Tibial nerve (tissue), 3 donors: ENCODE data around the gene KIAA2012.

ENCODE experiments used
- POLR2A ChIP-seq, 2 donors: fragments of 450-650 bp; IDR thresholded peaks; one replicate each; pipeline ENCODE4 v1.6.1; 2017; ENCODE audit warnings: antibody characterized with exemption in 2 of 2, mild to moderate bottlenecking in 2 of 2, moderate library complexity in 2 of 2
- TF ChIP-seq, protein P1 (sequence below), 5 experiments: fragments of 200-600 bp in 3 of 5; fragments of 450-650 bp in 2 of 5; sonication (generic) in 3 of 5; IDR thresholded peaks; one replicate each; pipeline ENCODE4 v1.5.1; 2016 to 2019; ENCODE audit warnings: antibody characterized with exemption in 5 of 5, mild to moderate bottlenecking in 3 of 5, moderate library complexity in 2 of 5

DNA sequence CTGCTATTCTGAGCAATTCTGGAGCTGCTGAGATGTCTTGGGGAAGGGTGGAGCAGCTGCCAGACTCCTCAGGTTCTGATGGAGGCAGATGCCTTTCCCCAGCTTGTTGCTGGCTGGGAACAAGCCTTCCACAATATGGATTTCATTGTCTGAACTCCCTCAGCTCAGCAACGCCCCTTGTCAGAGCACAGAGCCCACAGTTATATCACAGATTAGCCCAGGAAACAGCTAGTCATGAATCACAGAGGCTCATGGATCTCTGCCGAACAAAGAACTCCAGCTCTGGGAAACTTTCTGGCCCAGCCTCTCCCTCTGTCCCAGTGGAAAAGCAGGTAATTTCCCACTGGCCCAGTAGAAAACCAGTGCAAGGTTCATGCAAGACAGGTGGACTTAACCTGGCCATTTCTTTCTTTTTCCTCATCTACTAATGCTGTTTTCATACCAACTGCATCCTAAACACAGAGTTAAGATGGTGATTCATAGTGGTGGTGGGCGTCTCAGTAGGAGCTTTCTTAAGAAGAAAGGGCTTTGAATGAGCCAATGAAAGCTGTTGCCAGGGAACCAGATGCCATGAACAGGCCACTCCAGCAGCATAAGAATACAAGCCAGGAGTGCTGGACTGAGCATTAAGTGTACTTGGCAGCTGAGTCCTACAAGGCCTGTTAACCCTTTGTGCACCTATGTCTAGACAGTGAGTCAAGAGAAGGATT is 8.7 kb upstream of the KIAA2012 start:
- TF ChIP-seq, protein P1, sequence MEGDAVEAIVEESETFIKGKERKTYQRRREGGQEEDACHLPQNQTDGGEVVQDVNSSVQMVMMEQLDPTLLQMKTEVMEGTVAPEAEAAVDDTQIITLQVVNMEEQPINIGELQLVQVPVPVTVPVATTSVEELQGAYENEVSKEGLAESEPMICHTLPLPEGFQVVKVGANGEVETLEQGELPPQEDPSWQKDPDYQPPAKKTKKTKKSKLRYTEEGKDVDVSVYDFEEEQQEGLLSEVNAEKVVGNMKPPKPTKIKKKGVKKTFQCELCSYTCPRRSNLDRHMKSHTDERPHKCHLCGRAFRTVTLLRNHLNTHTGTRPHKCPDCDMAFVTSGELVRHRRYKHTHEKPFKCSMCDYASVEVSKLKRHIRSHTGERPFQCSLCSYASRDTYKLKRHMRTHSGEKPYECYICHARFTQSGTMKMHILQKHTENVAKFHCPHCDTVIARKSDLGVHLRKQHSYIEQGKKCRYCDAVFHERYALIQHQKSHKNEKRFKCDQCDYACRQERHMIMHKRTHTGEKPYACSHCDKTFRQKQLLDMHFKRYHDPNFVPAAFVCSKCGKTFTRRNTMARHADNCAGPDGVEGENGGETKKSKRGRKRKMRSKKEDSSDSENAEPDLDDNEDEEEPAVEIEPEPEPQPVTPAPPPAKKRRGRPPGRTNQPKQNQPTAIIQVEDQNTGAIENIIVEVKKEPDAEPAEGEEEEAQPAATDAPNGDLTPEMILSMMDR (IDR thresholded peaks at IDR 0.05) = no peak
- no peak for TF ChIP-seq POLR2A (IDR thresholded peaks at IDR 0.05)
